PC-3 (cell line): ENCODE results near the gene SARM1. TPM values are rescaled to one million over a fixed set of nuclear protein-coding genes. Genes with fewer than 3 reads are reported as not detected.

Source experiments
- ATAC-seq: fragments of 200-7000 bp; cut with Tn5 transposase; 2 replicates; pipeline ENCODE4 v1.9.1; 2020; ENCODE audit warnings: mild to moderate bottlenecking, moderate library complexity
- BruUV-seq: library from RNA; stranded (reverse); fragments of 400-500 nt; replicated peaks from 2 replicates; lab custom pipeline; 2021; lab: Mats Ljungman, UMichigan
- CTCF ChIA-PET: fragments of 300-600 bp; sonication (Branson Sonifier 250); formaldehyde crosslinking; loops from one replicate; lab custom pipeline; 2022; ENCODE audit warnings: antibody characterized with exemption; lab: Charles Lee
- POLR2A ChIA-PET: fragments of 300-600 bp; sonication (Branson Sonifier 250); formaldehyde crosslinking; loops from one replicate; lab custom pipeline; 2022; ENCODE audit warnings: antibody characterized with exemption; ENCODE audit not compliant: unreplicated experiment; lab: Charles Lee
- DNase-seq: peaks from one replicate; pipeline ENCODE4 v3.0.0-alpha.2; 2015
- H2AFZ ChIP-seq: fragments of 300-600 bp; sonication (generic); 2 replicates; pipeline ENCODE4 v1.6.0; 2016; ENCODE audit warnings: antibody characterized with exemption, low read length
- H3F3A ChIP-seq: fragments of 300-600 bp; sonication (generic); one replicate; pipeline ENCODE4 v1.6.0; 2017; ENCODE audit warnings: antibody characterized with exemption, low read length, control low read depth, mild to moderate bottlenecking; ENCODE audit not compliant: unreplicated experiment
- H3K27ac ChIP-seq: fragments of 300-600 bp; sonication (generic); 2 replicates; pipeline ENCODE4 v1.5.1; 2016; ENCODE audit warnings: mild to moderate bottlenecking, low read length
- H3K27me3 ChIP-seq: fragments of 300-600 bp; sonication (generic); 2 replicates; pipeline ENCODE4 v1.6.1; 2016; ENCODE audit warnings: low read length, mixed read lengths
- H3K36me3 ChIP-seq: fragments of 300-600 bp; sonication (generic); 2 replicates; pipeline ENCODE4 v1.6.1; 2016; ENCODE audit warnings: low read depth, mixed run types, low read length, mixed read lengths
- H3K4me1 ChIP-seq: fragments of 300-600 bp; sonication (generic); 2 replicates; pipeline ENCODE4 v1.5.1; 2016; ENCODE audit warnings: low read length; ENCODE audit not compliant: insufficient read depth
- H3K4me2 ChIP-seq: fragments of 300-600 bp; sonication (generic); 2 replicates; pipeline ENCODE4 v1.6.0; 2016; ENCODE audit warnings: low read length
- H3K4me3 ChIP-seq: fragments of 300-600 bp; sonication (generic); 2 replicates; pipeline ENCODE4 v1.5.1; 2016; ENCODE audit warnings: mild to moderate bottlenecking, low read length, mixed read lengths
- H3K79me2 ChIP-seq: fragments of 300-600 bp; sonication (generic); 2 replicates; pipeline ENCODE4 v1.6.1; 2017; ENCODE audit warnings: low read length, mixed read lengths
- H3K9ac ChIP-seq: fragments of 300-600 bp; sonication (generic); 2 replicates; pipeline ENCODE4 v1.6.0; 2016; ENCODE audit warnings: mild to moderate bottlenecking, low read length
- H3K9me2 ChIP-seq: fragments of 300-600 bp; sonication (generic); replicated peaks from 2 replicates; pipeline ENCODE4 v1.6.1; 2016; ENCODE audit warnings: mixed run types, low read length, mixed read lengths
- H3K9me3 ChIP-seq: fragments of 300-600 bp; sonication (generic); 2 replicates; pipeline ENCODE4 v1.6.1; 2016; ENCODE audit warnings: low read length, mixed read lengths
- H4K20me1 ChIP-seq: fragments of 300-600 bp; sonication (generic); 2 replicates; pipeline ENCODE4 v1.6.1; 2016; ENCODE audit warnings: low read length, mixed read lengths
- CTCF ChIP-seq: fragments of 300-600 bp; sonication (generic); conservative IDR thresholded peaks from 2 replicates; pipeline ENCODE4 v1.5.1; 2017; ENCODE audit warnings: antibody characterized with exemption, low read depth, mild to moderate bottlenecking, low read length
- EZH2 ChIP-seq: fragments of 300-600 bp; sonication (generic); IDR thresholded peaks from one replicate; pipeline ENCODE4 v1.6.1; 2017; ENCODE audit warnings: antibody characterized with exemption, mild to moderate bottlenecking, low read length; ENCODE audit not compliant: unreplicated experiment
- EZH2phosphoT487 ChIP-seq: fragments of 300-600 bp; sonication (generic); IDR thresholded peaks from 2 replicates; pipeline ENCODE4 v1.6.1; 2018; ENCODE audit warnings: mild to moderate bottlenecking, antibody characterized with exemption, low read length, borderline replicate concordance
- intact Hi-C: fragments of 100-400 bp; cut with micrococcal nuclease; formaldehyde crosslinking; loops from 2 replicates; pipeline ENCODE4 v1.9.0; 2023
- total RNA-seq: library from RNA; depleted of rRNA; stranded (reverse); fragments of >200 nt; gene quantifications from 2 replicates; pipeline ENCODE4 v1.2.3, GENCODE V29; 2014

Gene SARM1
- total RNA-seq, 1 experiment from 2014 or later, result 6.7 TPM

DNA sequence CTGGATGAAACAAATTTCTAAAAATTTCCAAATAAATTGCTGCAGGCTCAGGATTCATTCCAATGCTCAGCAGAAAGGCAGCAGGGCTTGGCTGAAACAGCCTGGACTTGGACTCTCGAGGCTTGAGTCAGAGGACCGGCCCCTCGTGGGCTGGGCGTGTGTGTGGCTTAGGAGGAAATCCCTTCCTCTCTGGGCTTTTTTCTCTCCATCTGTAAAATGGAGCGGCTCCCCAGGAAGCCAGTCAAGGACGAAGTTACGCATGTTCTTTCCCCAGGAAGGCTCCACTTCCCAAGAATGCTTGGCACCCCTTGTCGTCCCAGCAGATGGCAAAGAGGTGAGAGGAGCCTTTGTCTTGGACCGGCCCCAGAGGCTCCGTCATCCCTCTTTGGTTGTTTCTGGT, 21.0 kb downstream of the SARM1 start:
- DNase-seq (no peak), ATAC-seq (no peak)
- Histone ChIP-seq H3K79me2 (no peaks in the 10 kb centered on the region), H3K4me2 (no peak overlapping the region), H3K4me1 (no peaks in the 10 kb centered on the region), H3K9me3 (no peaks in the 10 kb centered on the region), H3K27me3 (no peaks in the 10 kb centered on the region), H2AFZ (no peak overlapping the region), H3F3A (no peaks in the 10 kb centered on the region), H3K9ac (no peak overlapping the region), H3K27ac (no peak overlapping the region), H4K20me1 (no peaks in the 10 kb centered on the region), H3K4me3 (no peak overlapping the region), H3K9me2 (no peaks in the 10 kb centered on the region), H3K36me3 (no peaks in the 10 kb centered on the region; the same call in none of the 2 replicates)
- CTCF ChIA-PET, result no interaction called here
- TF ChIP-seq EZH2, result no peak
- no peak for TF ChIP-seq CTCF
- TF ChIP-seq EZH2phosphoT487, result no peak
- BruUV-seq, result no TSS peak
- intact Hi-C loops, result no loop called here
- POLR2A ChIA-PET, result no interaction called here

GRCh38 chr17:28394337-28395116, 23.0 kb downstream of the SARM1 start:
- Histone ChIP-seq H3K27ac (no peak overlapping the region), H3F3A (no peaks in the 10 kb centered on the region), H3K9me2 (no peaks in the 10 kb centered on the region), H3K4me3 (no peak overlapping the region), H3K9ac (no peak overlapping the region), H3K36me3 (no peaks in the 10 kb centered on the region; the same call in none of the 2 replicates), H2AFZ (no peak overlapping the region), H4K20me1 (no peaks in the 10 kb centered on the region), H3K9me3 (no peaks in the 10 kb centered on the region), H3K4me1 (no peaks in the 10 kb centered on the region), H3K27me3 (no peaks in the 10 kb centered on the region), H3K79me2 (no peaks in the 10 kb centered on the region), H3K4me2 (no peak overlapping the region)
- intact Hi-C loops, result no loop called here
- no peak for TF ChIP-seq EZH2
- TF ChIP-seq CTCF, result no peak
- no peak for TF ChIP-seq EZH2phosphoT487
- DNase-seq (no peak), ATAC-seq (no peak)
- BruUV-seq, result no TSS peak
- ChIA-PET CTCF (interaction anchor here (0.7 kb wide), 1 partner anchor 24 kb away, joined by 3 read pairs; the partner anchor contains the start of gene VTN), POLR2A (interaction anchor here (0.6 kb wide), 1 partner anchor 9 kb away, joined by 8 read pairs; no protein-coding TSS in a partner anchor)

DNA sequence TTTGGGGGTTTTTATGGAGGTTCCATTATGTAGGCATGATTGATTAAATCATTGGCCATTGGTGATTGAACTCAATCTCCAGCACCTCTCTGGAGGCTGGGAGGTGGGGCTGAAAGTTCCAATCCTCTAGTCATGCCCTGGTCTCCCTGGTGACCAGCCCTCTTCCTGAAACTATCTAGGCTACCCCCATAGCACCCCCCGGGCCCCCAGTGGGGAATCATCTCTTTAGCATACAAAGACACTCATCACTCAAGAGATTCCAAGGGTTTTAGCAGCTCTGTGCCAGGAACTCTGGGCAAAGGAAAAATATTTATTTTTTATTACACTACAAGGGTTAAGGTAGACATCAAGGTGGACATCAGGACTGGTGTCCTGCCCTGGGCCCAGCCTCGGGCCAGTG, 23.9 kb downstream of the SARM1 start:
- Histone ChIP-seq H3K4me2 (no peak overlapping the region), H3K4me3 (no peak overlapping the region), H3K9me2 (no peaks in the 10 kb centered on the region), H3K36me3 (no peaks in the 10 kb centered on the region; the same call in 1 of the 2 replicates), H3K9me3 (no peaks in the 10 kb centered on the region), H3K79me2 (no peaks in the 10 kb centered on the region), H3K27ac (no peak overlapping the region), H3F3A (no peaks in the 10 kb centered on the region), H3K9ac (no peak overlapping the region), H4K20me1 (no peaks in the 10 kb centered on the region), H3K27me3 (no peaks in the 10 kb centered on the region), H2AFZ (no peak overlapping the region), H3K4me1 (no peaks in the 10 kb centered on the region)
- BruUV-seq, result no TSS peak
- TF ChIP-seq CTCF (no peak), EZH2phosphoT487 (no peak), EZH2 (no peak)
- ATAC-seq (no peak), DNase-seq (no peak)
- ChIA-PET POLR2A (interaction anchor here (0.6 kb wide), 1 partner anchor 10 kb away, joined by 8 read pairs; no protein-coding TSS in a partner anchor), CTCF (interaction anchor here (0.7 kb wide), 1 partner anchor 25 kb away, joined by 3 read pairs; the partner anchor contains the start of gene VTN)
- intact Hi-C loops, result no loop called here
